Gastroesophageal sphincter (tissue), 3 donors: Measurements from ENCODE around the gene MEGF6.

Source experiments
- CTCF ChIP-seq, 4 experiments: fragments of 200-600 bp in 2 of 4; fragments of 450-650 bp in 2 of 4; sonication (generic) in 1 of 4; IDR thresholded peaks; one replicate each; pipeline ENCODE4 v1.5.1; 2017 to 2019; ENCODE audit warnings: antibody characterized with exemption in 4 of 4, mild to moderate bottlenecking in 2 of 4, moderate library complexity in 2 of 4
- POLR2A ChIP-seq, 2 donors: fragments of 450-650 bp; IDR thresholded peaks; one replicate each; pipeline ENCODE4 v1.6.1; 2017; ENCODE audit warnings: antibody characterized with exemption in 2 of 2, mild to moderate bottlenecking in 2 of 2, moderate library complexity in 1 of 2
- POLR2AphosphoS5 ChIP-seq: sonication (generic); formaldehyde crosslinking; IDR thresholded peaks from one replicate; pipeline ENCODE4 v1.6.1; 2017; ENCODE audit warnings: antibody characterized with exemption

- TF ChIP-seq CTCF (IDR thresholded peaks at IDR 0.05) = no peak
- TF ChIP-seq POLR2A (IDR thresholded peaks at IDR 0.05) = no peak
- no peak for TF ChIP-seq POLR2AphosphoS5
Observed at GRCh38 chr1:3508757-3509415, 102.4 kb downstream of the MEGF6 start.
